HFF-Myc (cell line): ENCODE measurements around the gene HPDL.

ENCODE experiments used
- DNase-seq: peaks from one replicate; pipeline ENCODE4 v3.0.0-alpha.2; 2011; ENCODE audit warnings: low read depth; ENCODE audit errors: extremely low read depth
- H3K4me3 ChIP-seq: replicated peaks from 2 replicates; pipeline ENCODE4 v1.5.1; 2011; ENCODE audit warnings: low read depth, mild to moderate bottlenecking, control low read depth, low read length
- TF ChIP-seq, protein P1 (sequence below): IDR thresholded peaks from 2 replicates; pipeline ENCODE4 v1.5.1; 2012; ENCODE audit warnings: mild to moderate bottlenecking, low read depth, low read length, control low read depth; ENCODE audit errors: missing control alignments

Gene HPDL

DNA sequence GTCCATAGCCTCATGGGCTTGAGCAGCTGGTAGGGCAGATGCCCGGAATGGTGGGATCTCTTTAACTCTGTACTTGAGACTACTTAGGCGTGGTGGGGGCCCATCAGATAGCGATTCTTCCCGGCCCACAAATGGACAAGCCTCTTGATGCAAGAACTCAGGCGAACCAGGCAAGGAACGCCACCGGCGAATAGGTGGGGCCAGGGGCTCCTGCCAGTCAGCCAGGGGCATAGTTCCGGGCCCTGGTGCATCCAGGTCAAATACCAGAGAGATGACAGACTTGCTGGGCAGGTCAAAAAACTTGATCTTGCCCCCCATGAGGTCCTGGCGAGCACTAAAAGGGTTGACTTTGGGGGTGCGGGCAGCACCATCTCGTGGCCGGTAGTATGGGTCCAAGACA lies 18.3 kb downstream of the HPDL start:
- TF ChIP-seq, protein P1, sequence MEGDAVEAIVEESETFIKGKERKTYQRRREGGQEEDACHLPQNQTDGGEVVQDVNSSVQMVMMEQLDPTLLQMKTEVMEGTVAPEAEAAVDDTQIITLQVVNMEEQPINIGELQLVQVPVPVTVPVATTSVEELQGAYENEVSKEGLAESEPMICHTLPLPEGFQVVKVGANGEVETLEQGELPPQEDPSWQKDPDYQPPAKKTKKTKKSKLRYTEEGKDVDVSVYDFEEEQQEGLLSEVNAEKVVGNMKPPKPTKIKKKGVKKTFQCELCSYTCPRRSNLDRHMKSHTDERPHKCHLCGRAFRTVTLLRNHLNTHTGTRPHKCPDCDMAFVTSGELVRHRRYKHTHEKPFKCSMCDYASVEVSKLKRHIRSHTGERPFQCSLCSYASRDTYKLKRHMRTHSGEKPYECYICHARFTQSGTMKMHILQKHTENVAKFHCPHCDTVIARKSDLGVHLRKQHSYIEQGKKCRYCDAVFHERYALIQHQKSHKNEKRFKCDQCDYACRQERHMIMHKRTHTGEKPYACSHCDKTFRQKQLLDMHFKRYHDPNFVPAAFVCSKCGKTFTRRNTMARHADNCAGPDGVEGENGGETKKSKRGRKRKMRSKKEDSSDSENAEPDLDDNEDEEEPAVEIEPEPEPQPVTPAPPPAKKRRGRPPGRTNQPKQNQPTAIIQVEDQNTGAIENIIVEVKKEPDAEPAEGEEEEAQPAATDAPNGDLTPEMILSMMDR = no peak
- DNase-seq = no peak
- H3K4me3 ChIP-seq = no peak overlapping the region

DNA sequence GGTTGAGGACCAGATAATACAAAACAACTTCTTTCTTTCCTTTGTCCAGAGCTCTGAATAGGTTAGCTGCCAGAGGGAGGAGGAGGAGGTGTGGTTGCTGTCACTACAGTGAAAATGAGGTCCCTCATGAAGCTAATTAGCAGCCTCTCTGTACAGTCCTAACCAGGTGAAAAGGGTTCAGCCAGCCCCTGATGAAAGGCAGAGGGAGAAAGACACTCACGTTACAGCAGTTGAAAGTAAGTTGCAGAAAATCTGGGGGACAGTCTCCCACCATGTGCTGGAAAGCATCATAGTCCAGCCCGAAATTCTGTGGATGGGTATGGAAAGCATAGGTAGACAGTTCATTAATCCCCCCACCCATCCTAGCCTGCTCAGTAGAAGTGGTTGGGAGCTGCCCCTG lies 19.8 kb downstream of the HPDL start:
- TF ChIP-seq, protein P1 = no peak
- DNase-seq = no peak
- no peak overlapping the region for H3K4me3 ChIP-seq

DNA sequence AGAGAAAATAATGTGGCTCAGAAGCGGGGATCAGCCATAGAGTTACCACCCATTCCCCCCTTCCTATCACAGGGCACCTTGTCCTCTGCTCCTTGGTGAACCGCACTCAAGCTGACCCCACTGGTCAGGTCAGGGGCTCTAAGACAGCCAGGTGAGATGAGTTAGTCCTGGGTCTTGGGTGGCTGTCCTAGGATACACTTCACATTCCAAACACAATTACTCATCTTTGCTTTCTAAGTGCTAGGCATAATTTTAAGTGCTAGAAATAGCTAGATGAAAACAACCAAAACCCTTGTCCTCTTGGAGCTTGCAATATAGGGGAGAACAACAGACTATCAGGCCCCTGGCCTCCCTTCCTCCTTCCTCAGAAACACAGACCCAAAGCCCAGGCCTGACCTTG lies 21.3 kb downstream of the HPDL start:
- H3K4me3 ChIP-seq = no peak overlapping the region
- TF ChIP-seq, protein P1 = no peak
- DNase-seq = no peak

DNA sequence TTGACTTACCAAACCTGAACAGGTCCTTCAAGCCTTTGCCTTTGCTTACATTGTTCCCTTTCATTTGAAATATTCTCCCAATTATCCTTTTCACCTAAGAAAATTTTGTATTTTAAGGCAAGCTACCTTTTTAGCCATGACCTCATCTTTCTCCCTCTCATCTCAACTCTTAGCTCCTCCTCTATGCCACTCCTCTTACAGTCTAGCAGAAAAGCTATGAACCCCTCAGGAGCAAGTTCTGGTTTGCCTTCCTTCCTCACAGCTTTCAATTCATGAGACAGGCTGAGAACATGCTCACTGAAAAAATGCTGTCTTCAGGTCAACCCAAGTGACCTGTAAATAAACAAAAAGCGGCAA lies 21.9 kb downstream of the HPDL start:
- no peak for DNase-seq
- H3K4me3 ChIP-seq = no peak overlapping the region
- TF ChIP-seq, protein P1 = no peak

DNA sequence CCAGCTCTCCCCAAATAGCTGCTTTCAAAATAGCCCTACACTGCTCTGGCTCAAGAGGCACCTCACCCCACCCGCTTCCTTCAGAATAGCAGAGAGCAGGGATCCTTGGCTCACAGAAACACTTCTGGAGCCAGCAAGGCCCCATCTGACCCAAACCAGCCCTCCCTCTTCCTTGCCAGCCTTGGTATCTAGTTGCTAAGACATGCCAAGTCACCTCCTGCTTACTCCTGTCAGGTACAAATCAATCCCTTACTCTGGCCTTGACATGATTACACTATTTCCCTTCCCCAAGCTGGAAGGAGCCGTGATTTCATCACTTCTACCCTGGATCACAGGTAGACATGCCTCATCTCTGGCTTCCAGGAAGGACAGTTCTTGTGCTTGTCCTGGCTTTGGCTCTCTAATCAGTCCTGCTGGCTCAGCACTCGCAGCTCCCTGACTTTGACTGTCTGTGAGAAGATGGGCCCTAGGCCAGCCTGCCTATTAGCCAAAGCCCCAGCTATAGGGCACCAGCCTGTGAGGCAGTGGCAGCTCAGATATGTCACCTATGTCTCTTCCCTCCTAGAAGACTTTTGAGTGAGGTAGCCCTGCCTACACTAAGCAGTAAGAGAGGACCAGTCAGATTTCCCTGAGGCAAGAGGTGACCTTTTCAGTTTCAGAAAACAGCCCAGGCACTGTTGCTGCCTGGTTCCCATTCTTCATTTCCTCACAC lies 22.4 kb downstream of the HPDL start:
- DNase-seq = no peak
- no peak overlapping the region for H3K4me3 ChIP-seq
- TF ChIP-seq, protein P1 = no peak

DNA sequence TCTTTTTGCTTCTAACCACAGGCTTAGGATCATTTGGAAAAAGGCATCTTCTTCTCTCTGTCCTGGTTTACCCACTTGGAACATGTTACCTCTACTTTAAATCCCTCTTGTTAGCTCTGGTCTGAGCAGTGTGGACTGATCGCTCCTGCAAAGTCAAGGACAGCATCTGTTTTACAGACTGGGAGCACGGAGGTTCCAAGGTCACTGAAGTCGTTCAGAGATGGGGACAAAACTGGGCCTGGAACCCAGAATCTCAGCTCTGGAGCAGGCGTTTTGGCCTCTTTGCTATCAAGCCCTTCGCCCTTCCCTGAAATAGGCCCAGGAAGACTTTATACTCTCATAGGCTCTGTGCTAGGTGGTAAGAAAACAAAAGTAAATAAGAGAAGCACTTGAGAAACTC lies 24.8 kb downstream of the HPDL start:
- DNase-seq = no peak
- H3K4me3 ChIP-seq = no peak overlapping the region
- TF ChIP-seq, protein P1 = no peak

DNA sequence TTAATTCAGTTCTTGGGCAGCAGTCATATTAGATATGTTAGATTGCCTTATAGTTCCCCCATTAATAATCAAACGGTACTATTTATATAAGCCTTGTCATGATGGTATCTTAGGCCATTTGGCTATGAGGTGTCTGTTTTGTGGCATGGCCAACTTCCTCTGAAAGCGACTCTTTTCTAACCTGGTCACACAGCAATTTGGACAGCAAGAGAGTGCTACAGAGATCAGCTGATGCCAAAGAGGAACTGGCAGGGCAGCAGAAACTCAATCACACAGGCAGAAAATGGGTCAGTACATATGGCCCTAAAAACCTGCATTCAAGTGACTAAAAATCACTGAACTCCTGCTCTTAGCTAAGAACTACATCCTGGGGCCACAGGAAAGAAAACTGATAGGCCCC lies 27.0 kb downstream of the HPDL start:
- no peak overlapping the region for H3K4me3 ChIP-seq
- TF ChIP-seq, protein P1 = no peak
- no peak for DNase-seq
